HG02870 (cell line): Measurements from ENCODE around the gene ZDHHC1.
"Not testable (repeated sequence)": the region's sequence is repeated elsewhere in the genome, so short reads cannot be mapped to it uniquely, and the experiment has no call there.

Experiments used
- ATAC-seq: cut with Tn5 transposase; IDR thresholded peaks from one replicate; pipeline ENCODE4 v1.9.1; 2021; ENCODE audit warnings: mild to moderate bottlenecking, moderate library complexity; ENCODE audit not compliant: unreplicated experiment

Gene ZDHHC1

DNA sequence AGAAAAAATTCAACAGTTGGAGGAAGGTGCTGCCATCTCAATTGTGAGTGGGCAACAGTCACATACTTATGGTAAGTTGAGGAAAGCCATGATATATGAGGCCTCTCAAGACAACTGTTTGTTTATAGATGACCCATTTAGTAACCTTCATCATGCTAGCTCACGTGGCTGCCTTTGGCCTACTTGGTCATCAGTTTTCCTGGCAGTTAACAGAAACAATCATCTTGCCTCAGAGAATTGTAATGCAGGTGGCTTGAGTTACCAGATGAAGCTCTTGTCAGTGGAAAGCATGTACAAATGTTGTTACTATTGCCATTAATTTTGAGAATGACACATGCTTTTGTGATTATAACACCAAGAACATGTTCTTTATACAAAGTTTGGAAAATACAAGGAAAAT is 37.6 kb downstream of the ZDHHC1 start:
- no peak for ATAC-seq

DNA sequence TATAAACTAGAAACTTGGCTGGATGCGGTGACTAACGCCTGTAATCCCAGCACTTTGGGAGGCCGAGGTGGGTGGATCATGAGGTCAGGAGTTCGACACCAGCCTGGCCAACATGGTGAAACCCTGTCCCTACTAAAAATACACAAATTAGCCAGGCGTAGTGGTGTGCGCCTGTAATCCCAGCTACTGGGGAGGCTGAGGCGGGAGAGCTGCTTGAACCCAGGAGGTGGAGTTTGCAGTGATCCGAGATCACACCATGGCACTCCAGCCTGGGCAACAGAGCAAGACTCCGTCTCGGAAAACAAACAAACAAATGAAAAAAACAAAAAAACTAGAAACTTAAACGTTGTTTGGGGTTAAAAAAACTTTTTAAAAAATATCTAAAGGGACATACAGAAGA is 40.3 kb downstream of the ZDHHC1 start:
- not testable (repeated sequence) for ATAC-seq

- ATAC-seq: no peak
These were observed 43.6 kb downstream of the ZDHHC1 start for GRCh38 chr16:67372664-67373063.

- ATAC-seq: no peak
These were observed 45.6 kb downstream of the ZDHHC1 start for GRCh38 chr16:67370661-67371060.

DNA sequence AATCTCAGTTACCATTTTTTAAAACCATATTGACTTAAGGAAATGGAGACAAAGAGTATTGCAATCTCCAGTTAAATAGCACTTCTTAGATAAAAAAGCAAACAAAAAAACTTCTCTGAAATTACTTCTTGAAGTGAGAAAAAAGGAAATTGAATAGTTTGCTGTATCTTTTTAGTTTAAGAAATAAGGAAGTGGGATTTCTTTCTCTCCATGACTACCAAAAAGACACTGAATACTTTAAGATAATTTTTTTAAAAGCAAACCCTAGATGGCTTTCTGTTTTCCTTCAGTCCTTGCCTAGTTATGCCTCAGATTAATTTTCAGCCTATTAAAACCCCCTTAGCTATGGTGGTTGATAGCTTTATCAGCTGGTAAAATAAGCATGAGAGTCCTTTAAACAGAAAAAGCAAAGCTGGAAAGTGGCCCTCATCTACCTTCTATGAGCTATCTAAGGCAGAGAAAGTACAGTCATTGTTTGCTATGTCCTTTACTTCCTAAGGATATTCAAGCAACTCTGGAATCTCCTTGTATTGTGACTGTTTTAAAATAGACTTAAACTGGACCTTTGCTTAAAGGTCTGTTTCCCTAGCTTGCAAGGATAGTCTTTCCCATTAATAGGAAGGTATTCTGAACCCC is 51.6 kb downstream of the ZDHHC1 start:
- no peak for ATAC-seq

DNA sequence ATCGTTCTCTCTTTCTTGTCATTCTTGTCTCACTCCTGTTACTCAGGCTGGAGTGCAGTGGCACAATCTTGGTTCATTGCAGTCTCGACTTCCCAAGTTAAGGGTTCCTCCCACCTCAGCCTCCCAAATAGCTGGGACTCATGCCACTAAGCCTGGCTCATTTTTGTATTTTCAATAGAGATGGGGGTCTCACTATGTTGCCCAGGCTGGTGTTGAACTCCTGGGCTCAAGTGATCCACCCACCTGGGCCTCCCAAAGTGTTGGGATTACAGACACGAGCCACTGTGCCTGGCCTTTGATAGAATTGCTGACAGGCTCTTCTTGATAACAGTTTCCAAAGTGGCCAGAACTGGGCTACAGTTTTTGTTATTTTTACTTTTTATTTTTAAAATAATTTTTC is 55.2 kb downstream of the ZDHHC1 start:
- ATAC-seq: no peak

GRCh38 chr16:67359540-67360269 is 56.6 kb downstream of the ZDHHC1 start:
- not testable (repeated sequence) for ATAC-seq

GRCh38 chr16:67357561-67357960 is 58.7 kb downstream of the ZDHHC1 start:
- no peak for ATAC-seq

- ATAC-seq: no peak
These were observed 59.9 kb downstream of the ZDHHC1 start for GRCh38 chr16:67356396-67356795.

DNA sequence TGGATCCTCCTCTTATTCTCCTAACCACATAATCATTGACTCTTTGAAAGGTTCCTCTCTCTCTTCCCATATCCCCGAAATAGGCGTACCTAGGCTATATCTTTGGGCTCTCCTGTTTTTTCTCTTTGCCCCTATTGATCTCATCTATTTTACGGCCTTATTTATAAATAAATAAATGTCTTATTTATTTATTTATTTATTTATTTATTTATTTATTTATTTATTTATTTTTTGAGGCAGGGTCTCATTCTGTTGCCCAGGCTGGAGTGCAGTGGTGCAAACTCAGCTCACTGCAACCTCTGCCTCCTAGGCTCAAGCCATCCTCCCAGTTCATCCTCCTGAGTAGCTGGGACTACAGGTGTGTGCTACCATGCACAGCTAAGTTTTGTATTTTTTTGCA is 63.8 kb downstream of the ZDHHC1 start:
- not testable (repeated sequence) for ATAC-seq

DNA sequence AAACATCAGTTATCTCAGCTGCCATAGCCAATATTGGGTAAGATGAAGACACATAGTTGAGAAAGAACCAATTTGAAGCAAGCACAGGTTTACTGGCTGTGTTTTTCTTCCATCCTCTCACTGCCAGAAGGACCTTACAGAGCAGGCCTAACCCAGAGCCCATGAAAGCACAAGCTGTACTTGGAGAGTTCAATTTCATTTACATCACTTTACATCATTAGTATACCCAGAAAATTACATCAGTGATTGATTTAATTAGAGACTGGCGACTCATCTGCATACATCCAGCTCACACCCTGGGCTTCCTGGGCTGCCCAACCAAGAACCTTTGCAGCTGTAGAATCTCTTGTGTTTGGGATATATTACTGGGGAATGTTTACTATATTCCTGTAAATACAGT is 66.0 kb downstream of the ZDHHC1 start:
- no peak for ATAC-seq

GRCh38 chr16:67349172-67349571 is 67.1 kb downstream of the ZDHHC1 start:
- no peak for ATAC-seq

DNA sequence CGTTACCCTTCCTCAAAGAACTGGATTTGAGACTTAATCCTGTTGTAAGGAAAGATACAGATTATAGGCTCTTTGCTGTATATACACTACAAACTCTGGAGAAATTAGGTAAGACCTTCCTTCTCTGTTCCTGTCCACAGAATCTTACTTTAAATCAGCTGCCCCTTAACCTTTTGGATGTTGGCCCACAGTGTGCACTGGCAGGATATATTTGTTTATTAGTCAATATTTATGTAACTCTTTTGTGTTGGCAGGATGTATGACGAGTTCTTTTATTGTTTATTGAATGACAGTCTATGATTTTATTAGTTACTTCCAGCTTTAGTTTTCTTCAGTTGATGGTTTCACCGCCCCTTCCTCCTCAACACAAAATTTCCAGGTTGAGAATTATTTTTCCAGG is 69.9 kb downstream of the ZDHHC1 start:
- no peak for ATAC-seq

DNA sequence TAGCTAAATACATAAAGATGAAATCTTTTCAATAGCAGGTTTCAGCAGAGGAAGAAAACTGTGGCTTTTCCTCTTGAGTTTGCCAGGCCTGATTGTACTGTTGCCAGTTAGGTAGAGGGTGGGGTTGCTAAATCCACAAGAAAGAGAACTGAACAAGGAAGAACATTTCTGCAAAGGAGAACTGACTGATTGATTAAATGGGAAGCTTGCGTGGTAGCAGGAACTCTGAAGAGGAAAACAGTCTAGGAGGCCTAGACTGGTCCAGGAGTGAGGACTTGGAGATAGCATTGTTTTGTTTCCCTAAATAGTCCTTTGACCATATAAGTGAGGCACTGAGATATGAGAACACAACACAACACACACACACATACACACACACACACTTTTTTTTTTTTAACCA is 70.9 kb downstream of the ZDHHC1 start:
- ATAC-seq: no peak
